GM19328 (cell line): ENCODE data around the gene SH2D4B.

Source experiments
- ATAC-seq: cut with Tn5 transposase; IDR thresholded peaks from one replicate; pipeline ENCODE4 v1.9.1; 2021; ENCODE audit warnings: mild to moderate bottlenecking, moderate library complexity; ENCODE audit not compliant: unreplicated experiment

The SH2D4B gene

DNA sequence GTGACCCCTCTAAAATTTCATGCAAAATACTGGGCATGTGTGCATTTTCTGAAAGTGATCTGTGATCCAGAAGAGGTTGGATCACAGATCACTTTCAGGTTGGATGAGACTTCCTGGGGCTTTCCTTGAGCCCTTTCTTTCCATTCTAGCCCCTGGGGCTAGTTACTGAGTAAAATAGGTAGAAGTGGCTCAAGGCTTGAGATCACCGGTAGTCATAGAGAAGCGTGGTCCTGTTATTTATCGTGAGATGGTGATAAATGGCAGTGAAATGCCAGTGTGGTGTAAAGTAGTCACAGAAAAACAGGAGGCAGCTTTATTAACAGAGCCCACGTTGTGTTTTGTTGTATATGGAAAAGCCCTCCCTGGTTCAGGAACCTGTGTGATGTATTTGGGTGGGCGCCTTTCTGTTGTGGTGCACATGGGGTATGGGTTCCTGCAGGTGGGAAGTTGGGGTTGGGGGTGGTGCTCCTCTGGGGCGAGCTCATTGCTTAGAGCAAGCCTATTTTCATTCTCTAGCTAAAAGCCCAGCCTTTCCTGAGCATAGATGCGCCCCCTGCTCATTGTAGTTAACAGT is 34.0 kb upstream of the SH2D4B start:
- no peak for ATAC-seq

DNA sequence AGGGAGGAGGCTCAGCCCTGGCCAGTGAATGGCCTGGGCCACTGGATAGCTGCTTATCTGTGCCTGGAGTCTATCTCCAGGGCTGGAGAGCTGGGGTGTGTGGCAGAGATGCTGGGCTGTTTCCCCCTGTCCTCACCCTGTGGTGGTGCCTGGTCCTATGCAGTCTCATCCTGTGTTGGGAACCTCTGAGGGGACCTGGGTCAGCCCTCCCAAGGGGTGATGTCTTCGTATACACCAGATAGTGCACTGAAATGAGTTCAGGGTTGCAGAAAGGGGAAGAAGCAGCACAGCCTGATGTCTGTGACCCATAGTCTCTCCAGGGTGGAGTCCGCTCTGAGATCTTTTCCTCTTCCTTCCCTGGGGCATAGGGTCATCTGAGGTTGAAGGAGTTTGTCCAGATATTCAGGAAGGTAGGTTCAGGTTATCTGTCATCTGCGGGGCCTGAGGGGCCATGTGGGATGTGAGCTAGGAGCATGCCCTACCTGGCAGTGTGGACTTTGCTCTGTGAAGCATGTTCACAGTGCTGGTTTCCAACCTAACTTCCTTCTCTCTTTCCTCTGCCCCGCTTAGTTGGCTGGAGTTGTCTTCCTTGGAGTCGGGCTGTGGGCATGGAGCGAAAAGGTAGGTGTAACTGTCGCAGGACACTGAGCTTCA is 33.4 kb upstream of the SH2D4B start:
- no peak for ATAC-seq

DNA sequence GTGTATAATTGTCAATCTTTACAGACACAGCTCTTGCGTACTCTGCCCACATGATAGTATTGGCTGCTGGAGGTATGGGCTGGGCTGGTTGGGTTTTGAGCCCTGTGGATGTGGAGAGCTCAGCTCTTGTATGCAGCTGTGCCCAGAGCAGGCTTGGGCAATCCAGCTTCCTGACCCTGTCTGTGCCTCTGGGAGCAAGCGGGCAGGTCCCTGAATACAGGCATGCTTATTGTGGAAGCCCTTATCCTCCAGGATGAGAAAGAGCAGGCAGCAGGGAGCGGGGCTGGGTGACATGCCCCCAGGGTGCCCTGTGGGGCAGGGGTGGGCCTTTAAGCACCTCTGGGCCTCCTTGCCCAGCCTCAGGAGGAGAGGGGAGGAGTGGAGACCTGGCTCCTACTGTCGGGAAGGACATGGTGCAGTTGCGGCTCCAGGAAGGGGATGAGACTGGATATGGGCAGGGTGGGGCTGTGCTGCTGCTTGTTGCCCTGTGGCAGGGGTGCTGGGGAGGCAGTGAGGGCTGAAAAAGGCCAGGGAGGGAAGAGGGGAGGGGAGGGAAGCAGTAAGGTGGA is 32.7 kb upstream of the SH2D4B start:
- ATAC-seq, result no peak

DNA sequence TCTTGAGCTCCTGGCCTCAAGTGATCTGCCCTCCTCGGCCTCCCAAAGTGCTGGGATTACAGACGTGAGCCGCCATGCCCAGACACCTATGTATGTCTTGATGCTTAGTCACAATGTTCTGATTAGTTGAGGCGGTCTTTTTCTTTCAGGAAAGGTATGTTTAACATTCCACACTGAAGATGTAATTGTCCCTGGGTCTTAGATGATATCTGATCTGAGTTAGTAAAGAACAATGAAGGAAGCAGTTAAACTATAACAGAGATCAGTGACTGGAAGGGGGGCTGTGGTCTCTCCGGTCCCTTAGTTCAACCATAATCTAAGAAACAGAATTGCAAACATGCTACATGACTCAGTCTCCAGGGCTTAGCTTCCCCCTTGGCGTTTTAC is 31.5 kb upstream of the SH2D4B start:
- no peak for ATAC-seq

DNA sequence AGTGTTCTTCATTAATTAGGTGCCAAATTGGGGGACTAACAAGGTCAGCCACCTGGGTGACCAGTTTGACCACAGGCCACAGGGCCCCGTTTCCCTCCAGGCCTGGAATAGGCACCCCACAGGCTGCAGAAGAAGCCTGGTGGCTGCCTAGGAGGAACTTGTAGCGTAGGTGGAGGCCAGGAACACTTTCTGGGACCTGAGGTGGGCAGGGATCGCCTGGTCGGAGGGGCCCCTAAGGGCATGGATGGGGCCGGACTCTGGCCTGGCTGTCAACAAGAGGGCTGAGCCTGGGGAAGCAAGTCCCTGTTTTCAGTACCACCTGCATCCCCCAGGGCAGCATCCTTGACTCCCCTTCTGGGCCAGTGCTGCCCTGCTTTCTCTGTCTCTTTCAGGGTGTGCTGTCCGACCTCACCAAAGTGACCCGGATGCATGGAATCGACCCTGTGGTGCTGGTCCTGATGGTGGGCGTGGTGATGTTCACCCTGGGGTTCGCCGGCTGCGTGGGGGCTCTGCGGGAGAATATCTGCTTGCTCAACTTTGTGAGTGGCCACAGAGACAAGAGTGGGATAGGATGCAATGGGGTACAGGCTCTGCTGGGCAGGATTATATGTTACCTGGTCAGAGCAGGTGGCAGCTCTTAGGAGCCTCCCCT is 30.7 kb upstream of the SH2D4B start:
- no peak for ATAC-seq

DNA sequence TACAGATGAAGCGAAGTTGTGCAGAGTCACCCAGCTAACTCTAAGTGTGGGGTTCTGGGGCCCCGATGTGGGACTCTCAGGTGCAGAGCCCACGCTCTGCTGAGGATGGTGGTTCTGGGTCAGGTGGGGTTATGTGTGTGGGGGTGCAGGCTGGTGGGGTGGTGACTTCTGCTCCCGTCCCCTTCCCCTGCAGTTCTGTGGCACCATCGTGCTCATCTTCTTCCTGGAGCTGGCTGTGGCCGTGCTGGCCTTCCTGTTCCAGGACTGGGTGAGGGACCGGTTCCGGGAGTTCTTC is 28.6 kb upstream of the SH2D4B start:
- ATAC-seq, result no peak

DNA sequence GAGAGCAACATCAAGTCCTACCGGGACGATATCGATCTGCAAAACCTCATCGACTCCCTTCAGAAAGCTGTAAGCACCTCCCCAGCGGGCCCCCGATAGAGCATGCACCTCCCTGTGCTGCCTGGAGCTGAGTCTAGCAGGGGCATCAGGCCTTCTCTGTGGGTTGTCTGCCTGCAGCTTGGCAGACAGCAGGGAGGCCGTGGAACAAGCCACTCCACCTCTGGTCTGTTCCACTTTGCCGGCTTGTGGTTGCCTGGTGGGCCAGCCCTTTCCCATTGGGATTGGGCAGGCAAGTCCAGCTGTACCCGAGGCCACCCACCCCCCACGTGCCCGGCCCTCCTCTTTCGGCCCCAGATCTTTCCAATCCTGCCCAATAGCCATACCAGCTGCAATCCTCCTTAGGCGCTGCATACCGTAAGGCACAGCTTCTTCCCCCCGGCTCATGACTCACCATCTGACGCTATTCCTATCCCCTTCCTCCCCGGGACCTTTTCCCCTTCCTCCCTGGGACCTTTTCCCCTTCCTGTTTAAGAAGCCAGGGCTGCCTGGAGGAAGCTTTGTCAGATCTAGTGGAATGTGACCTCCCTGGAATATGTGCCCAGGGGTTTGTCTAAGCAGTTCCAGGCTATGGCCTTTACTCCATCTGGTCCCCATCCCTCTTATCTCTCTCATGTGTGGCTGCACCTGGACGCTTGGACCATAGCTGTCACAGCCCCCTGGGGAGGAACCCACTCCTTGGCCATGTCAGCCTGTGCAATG is 28.1 kb upstream of the SH2D4B start:
- ATAC-seq, result no peak

DNA sequence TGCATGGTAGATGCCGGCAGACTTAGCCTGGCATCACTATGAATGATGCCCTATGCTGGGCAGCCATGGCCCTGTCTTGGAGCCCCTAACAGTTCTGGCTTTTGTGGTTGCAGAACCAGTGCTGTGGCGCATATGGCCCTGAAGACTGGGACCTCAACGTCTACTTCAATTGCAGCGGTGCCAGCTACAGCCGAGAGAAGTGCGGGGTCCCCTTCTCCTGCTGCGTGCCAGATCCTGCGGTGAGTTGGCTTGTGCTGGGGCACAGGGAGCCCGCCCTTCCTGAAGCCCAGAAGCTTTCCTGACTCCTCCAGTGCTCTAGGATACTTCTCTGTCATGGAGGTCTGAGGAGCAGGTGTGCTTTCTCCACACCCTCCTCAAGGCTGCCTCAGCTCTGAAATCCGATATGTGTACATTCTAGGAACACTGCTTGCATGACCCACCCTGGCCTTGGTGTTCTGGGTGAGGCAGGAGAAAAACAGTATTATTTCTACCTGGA is 25.6 kb upstream of the SH2D4B start:
- ATAC-seq, result no peak

DNA sequence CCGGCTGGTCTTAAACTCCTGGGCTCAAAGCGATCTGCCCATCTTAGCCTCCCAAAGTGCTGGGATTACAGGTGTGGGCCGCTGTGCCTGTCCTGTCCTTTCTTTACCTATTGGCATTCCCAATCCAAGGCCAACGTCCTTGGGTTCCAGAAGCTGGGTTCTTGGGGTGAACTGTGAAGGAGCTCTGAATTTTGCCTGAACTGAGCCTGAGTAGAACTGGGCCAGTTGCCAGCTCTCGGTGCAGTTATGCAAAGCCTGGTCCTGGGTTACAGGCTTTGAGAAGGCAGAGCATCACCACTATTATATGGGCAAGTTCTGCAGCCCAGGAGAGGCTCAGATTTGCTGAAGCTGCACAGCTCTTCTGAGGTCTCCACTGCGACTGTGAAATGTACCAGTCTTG is 24.6 kb upstream of the SH2D4B start:
- no peak for ATAC-seq

DNA sequence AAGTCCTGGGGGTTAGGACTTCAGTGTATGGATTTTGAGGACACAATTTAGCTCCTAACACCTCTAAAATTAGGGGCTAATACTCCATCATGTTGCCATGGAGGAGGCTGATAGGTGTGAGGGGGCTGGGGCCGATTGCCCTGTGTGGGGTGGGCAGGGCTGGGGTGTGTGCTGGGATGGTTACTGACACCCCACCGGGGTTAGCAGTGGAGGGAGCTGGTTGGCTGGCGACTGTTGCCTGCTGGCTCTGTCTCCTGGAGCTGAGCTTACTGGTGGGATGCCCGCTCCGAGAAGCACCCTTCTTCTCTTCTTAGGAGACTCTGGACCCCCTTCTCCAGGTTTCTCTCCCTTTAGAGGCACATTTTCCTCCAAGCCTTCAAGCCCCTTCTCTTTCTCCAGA is 22.2 kb upstream of the SH2D4B start:
- ATAC-seq, result no peak

DNA sequence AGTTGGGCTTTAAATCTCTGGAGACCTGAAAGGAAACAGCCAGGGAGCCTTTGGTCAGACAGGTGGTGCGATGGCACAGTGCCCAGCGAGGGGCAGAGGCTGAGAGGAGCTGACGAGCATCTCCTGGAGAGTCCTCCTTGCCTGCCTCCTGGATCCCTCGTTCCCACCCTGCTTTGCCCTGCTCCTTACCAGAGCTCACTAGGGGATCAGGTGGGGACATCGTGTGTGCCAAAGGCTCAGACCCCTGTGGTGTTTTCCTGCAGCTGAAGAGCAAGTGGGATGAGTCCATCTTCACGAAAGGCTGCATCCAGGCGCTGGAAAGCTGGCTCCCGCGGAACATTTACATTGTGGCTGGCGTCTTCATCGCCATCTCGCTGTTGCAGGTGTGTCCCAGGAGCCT is 21.8 kb upstream of the SH2D4B start:
- no peak for ATAC-seq

DNA sequence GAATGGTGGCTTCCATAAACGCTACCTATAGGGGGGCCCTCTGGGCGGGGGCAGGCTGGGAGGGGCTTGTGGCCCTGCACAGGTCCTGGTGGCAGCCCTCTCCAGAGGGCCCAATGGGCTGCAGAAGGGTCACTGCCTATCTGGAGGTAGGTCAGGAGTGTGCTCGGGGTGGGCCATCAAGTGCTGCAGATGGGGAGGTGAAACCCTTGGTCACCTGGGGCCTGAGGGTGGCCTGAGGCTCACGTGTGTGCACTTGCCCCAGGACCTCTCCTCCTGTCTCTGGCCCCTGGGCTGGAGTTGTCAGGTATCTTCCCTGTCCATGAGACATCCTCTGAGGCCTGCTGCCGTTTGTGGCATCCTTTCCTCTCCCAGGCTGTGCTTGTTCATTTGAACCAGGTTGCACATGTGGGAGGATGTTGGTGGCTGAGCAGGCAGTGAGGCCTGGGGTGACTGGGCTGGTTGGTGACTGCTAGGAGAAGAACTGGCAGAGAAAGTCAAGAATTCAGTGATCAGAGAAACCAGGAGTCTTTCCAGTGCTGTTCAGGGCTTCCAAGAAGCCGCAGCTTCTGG is 21.1 kb upstream of the SH2D4B start:
- no peak for ATAC-seq

DNA sequence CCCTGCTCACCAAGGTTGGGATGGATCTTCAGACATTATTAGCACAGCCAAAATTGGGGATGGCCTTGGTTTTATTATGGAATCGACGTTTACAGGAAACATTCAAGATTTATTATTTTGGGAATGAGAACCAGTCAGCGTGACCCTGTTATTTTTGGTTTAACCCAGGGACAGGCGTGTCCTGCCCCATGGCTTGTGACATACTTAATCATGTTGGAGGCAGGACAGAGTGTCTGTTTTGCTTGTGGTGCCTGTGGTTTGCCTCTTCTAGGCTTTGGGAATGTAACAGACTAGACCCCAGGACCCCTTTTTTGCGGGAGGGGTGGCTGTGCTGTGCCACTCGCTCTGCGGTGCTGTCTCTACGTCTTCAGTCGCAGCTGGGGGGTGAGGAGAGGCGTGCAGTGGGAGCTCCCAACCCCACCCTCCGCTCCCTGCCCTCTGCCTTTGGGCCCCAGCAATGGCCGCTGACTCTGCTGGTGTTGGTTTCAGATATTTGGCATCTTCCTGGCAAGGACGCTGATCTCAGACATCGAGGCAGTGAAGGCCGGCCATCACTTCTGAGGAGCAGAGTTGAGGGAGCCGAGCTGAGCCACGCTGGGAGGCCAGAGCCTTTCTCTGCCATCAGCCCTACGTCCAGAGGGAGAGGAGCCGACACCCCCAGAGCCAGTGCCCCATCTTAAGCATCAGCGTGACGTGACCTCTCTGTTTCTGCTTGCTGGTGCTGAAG is 20.1 kb upstream of the SH2D4B start:
- no peak for ATAC-seq

DNA sequence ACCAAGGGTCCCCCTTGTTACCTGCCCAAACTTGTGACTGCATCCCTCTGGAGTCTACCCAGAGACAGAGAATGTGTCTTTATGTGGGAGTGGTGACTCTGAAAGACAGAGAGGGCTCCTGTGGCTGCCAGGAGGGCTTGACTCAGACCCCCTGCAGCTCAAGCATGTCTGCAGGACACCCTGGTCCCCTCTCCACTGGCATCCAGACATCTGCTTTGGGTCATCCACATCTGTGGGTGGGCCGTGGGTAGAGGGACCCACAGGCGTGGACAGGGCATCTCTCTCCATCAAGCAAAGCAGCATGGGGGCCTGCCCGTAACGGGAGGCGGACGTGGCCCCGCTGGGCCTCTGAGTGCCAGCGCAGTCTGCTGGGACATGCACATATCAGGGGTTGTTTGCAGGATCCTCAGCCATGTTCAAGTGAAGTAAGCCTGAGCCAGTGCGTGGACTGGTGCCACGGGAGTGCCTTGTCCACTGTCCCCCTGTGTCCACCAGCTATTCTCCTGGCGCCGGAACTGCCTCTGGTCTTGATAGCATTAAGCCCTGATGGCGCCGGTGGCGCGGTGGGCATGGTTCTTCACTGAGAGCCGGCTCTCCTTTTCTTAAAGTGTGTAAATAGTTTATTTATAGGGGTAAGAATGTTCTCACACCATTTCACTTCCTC is 19.4 kb upstream of the SH2D4B start:
- ATAC-seq, result no peak

DNA sequence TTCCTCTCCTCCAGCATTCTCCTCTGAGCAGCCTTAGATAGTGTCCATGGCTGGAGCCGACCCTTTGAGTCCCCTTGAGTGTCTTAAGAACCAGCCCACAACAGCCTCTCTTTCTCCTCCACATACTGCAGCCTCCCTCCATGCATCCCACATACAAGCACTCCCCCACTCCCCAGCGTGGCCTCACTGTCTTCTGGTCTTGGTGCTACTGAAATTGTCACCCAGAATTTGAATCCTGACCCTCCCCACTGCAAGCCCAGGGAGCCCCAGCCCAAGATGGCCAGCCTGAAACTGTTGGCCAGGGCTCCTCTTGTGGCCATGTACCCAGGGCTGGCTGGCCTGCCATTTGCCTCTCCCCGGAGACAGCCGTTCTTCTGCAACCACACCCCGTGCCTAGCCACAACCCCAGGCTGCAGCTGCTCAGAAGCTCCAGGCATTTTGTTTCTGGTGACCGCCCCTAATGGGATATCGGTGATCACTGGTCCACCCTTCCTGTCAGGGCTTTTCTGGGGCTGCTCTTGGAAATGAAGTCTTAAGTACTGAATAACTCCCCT is 18.8 kb upstream of the SH2D4B start:
- ATAC-seq, result no peak

DNA sequence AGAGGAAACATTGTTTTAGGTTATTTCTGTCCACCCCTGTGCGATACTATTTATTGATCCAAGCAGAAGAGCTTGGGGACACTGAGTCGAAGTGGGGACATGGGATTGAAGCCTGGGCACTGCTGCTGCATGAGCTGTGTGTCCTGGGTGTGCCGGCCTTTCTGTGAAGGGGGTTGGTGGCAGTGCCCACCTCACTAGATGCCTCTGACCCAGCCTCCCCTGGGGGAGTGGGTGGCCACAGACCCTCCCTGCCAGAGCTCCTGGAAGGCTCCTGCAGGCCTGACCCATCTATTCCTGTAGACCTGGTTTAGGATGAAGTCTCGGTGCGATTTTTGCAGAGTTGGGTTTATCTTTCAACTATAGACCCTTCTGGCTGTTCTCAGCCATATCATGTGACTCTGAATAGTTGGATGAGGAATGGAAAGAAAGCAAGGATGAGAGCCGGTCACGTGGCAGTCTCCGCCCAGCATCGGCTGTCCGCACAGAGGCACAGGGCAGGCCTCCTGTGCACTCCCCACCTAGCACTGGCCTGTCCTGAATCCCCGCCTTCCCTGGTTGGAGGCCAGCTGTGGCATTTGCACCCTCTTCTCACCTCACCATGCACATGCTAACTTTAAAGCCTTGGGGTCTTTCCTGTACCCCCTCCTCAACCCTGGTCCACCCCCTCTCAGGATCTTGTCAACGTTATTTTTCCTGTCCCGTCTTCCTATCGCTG is 17.6 kb upstream of the SH2D4B start:
- no peak for ATAC-seq

DNA sequence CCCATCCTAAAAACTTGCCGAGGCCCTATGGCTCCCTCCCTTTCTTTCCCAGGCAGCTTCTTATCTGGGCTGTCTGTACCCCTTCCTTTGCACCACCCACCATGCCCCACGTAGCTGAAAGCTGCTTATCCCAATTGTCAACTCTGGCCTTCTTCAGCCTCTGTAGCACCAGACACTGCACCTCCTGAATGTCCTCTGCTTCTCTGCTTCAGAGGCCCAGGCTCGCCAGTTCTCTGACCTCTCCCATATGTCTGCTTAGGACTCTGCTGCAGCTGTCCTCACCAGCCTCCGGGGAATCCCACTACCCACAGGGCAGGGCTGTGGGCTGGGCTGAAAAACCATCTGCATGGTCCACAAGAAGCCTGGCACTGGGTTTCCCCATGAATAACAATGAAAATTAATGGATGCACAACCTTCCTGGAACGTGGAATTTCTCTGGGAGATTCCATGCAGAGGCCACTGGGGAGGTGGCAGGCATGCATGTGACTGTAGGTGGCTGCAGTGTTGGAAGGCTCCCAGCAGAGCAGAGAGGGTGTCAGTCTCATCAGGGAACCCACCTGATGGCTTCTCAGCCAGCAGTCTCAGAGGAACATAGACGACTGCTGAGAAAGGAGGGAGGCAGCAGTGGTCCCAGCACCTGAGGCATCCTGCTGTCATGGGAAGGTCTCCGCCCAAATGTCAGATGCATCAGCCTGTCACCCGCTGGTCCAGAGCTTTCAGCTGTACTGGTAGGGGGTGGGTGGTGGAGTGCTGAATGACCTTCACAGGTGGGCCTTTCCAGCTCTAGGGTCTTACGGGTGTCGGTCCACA is 16.8 kb upstream of the SH2D4B start:
- ATAC-seq, result no peak

DNA sequence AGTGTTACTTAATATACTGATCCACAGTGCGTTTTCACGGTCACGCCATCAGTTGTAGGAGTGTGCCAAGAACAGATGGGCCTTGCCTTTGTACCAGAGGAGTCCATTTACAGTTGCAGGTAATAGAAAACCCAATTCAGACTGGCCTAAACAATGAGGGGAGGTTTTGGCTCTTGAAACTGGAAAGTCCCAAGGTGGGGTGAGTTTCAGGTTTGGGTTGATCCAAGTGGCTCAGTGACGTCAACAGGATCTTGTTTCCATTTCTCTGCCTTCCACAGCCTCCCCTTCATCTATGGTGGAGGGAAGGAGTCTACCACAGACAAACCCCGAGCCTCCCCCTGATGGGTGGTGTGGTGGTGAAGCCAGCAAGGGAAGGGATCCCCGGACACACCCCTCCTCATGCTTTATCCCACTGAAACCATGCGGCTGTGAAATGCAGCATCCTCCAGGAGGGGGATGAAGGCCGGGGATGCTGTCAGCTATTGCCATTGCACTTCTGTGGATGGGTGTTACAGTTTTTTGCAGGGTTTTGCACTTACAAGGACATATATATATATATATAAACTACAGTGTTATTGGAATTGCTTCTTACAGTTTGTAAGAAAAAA is 14.8 kb upstream of the SH2D4B start:
- no peak for ATAC-seq
